B cell (primary cell): ENCODE measurements around the gene RPTOR. TPM values are rescaled to one million over a fixed set of nuclear protein-coding genes. Genes with fewer than 3 reads are reported as not detected.

Experiments used
- ATAC-seq: fragments of 200-7000 bp; cut with Tn5 transposase; one replicate; pipeline ENCODE4 v1.10.0; 2021; ENCODE audit warnings: low read depth, mild to moderate bottlenecking, moderate number of reproducible peaks, moderate library complexity
- CTCF ChIA-PET: fragments of 350-600 bp; sonication (Branson Sonifier 250); formaldehyde crosslinking; loops from one replicate; lab custom pipeline; 2021; ENCODE audit warnings: antibody characterized with exemption, inconsistent platforms; lab: Charles Lee
- POLR2A ChIA-PET: fragments of 350-600 bp; sonication (Branson Sonifier 250); formaldehyde crosslinking; loops from one replicate; lab custom pipeline; 2021; ENCODE audit warnings: antibody characterized with exemption; lab: Charles Lee
- DNase-seq: peaks from one replicate; pipeline ENCODE4 v3.0.0; 2013
- H2AFZ ChIP-seq: 2 replicates; pipeline ENCODE4 v1.6.1; 2012; ENCODE audit warnings: mild to moderate bottlenecking, low read depth, low read length; ENCODE audit not compliant: insufficient read depth, poor library complexity, severe bottlenecking
- H3K27ac ChIP-seq, 2 donors: 1 replicate in 1 of 2; 2 replicates in 1 of 2; pipeline ENCODE4 v1.5.1; 2012 to 2013; ENCODE audit warnings: low read length in 2 of 2, mild to moderate bottlenecking in 2 of 2, moderate library complexity in 1 of 2
- H3K27me3 ChIP-seq, 4 experiments: fragments of 200-600 bp in 1 of 4; sonication (generic) in 1 of 4; replicated peaks in 1 of 4; 1 replicate in 2 of 4; 2 replicates in 2 of 4; pipeline versions ENCODE4 v1.6.1 to v1.7.0; 2013 to 2016; ENCODE audit warnings: low read length in 3 of 4, mild to moderate bottlenecking in 2 of 4, mixed read lengths in 1 of 4, moderate library complexity in 1 of 4; ENCODE audit not compliant: insufficient read depth in 4 of 4, control insufficient read depth in 3 of 4; ENCODE audit errors: control extremely low read depth in 1 of 4
- H3K36me3 ChIP-seq, 2 experiments: replicated peaks in 1 of 2; 1 replicate in 1 of 2; 2 replicates in 1 of 2; pipeline versions ENCODE4 v1.6.1 to v1.7.1; 2013; ENCODE audit warnings: low read length in 1 of 2; ENCODE audit not compliant: insufficient read depth in 2 of 2, control insufficient read depth in 1 of 2; ENCODE audit errors: control extremely low read depth in 1 of 2, extremely low read depth in 1 of 2
- H3K4me1 ChIP-seq, 2 donors: fragments of 200-600 bp in 1 of 2; sonication (generic) in 1 of 2; 1 replicate in 1 of 2; 2 replicates in 1 of 2; pipeline versions ENCODE4 v1.5.1 to v1.6.1; 2013 to 2017; ENCODE audit warnings: low read length in 2 of 2; ENCODE audit not compliant: control insufficient read depth in 2 of 2, insufficient read depth in 2 of 2
- H3K4me2 ChIP-seq: replicated peaks from 2 replicates; pipeline ENCODE3; 2012; ENCODE audit warnings: mild to moderate bottlenecking, low read depth, low read length; ENCODE audit not compliant: poor library complexity, severe bottlenecking
- H3K4me3 ChIP-seq, 5 experiments: fragments of 200-600 bp in 1 of 5; sonication (generic) in 1 of 5; 1 replicate in 3 of 5; 2 replicates in 2 of 5; pipeline versions ENCODE4 v1.5.1 to v1.7.0; 2011 to 2016; ENCODE audit warnings: low read length in 4 of 5, mild to moderate bottlenecking in 4 of 5, low read depth in 2 of 5, control low read depth in 1 of 5, moderate library complexity in 1 of 5; ENCODE audit not compliant: insufficient read depth in 1 of 5; ENCODE audit errors: control extremely low read depth in 1 of 5, extremely low read depth in 1 of 5
- H3K79me2 ChIP-seq: fragments of 200-600 bp; sonication (generic); one replicate; pipeline ENCODE4 v1.6.0; 2016; ENCODE audit warnings: low read length; ENCODE audit not compliant: control insufficient read depth, insufficient read depth
- H3K9ac ChIP-seq: fragments of 200-600 bp; sonication (generic); 2 replicates; pipeline ENCODE4 v1.6.1; 2017; ENCODE audit warnings: mild to moderate bottlenecking, low read length, moderate library complexity
- H3K9me3 ChIP-seq, 3 donors: one replicate each; pipeline versions ENCODE4 v1.6.1 to v1.7.1; 2013; ENCODE audit warnings: low read length in 2 of 3; ENCODE audit not compliant: control insufficient read depth in 2 of 3, insufficient read depth in 1 of 3; ENCODE audit errors: control extremely low read depth in 1 of 3
- H4K20me1 ChIP-seq: 2 replicates; pipeline ENCODE4 v1.6.0; 2012; ENCODE audit warnings: mild to moderate bottlenecking, low read length; ENCODE audit not compliant: insufficient read depth, control insufficient read depth, poor library complexity, severe bottlenecking
- H3K27ac Mint-ChIP-seq: one replicate; pipeline ENCODE4 v1.8.0; 2021; ENCODE audit warnings: mixed read lengths
- H3K27me3 Mint-ChIP-seq: one replicate; pipeline ENCODE4 v1.8.0; 2021; ENCODE audit warnings: mixed read lengths
- H3K4me1 Mint-ChIP-seq: one replicate; pipeline ENCODE4 v1.8.0; 2021; ENCODE audit warnings: mixed read lengths
- H3K4me3 Mint-ChIP-seq: one replicate; pipeline ENCODE4 v1.8.0; 2021; ENCODE audit warnings: mixed read lengths
- H3K9me3 Mint-ChIP-seq: one replicate; pipeline ENCODE4 v1.8.0; 2022; ENCODE audit warnings: mixed read lengths; ENCODE audit not compliant: insufficient read depth
- CTCF ChIP-seq: fragments of 200-600 bp; IDR thresholded peaks from one replicate; pipeline ENCODE4 v1.8.0; 2022; ENCODE audit warnings: antibody characterized with exemption, mild to moderate bottlenecking
- EZH2 ChIP-seq: IDR thresholded peaks from 2 replicates; pipeline ENCODE4 v1.6.1; 2012; ENCODE audit warnings: borderline replicate concordance, low read depth, mild to moderate bottlenecking, moderate library complexity, low read length; ENCODE audit not compliant: insufficient read depth, poor library complexity, severe bottlenecking
- WGBS: methylation state at CpG from one replicate; pipeline ENCODE4 v1.1.5; 2013; ENCODE audit warnings: missing lambda C conversion rate; ENCODE audit not compliant: insufficient coverage; 5-methylcytosine and 5-hydroxymethylcytosine counted together
- intact Hi-C: fragments of 100-400 bp; cut with micrococcal nuclease; formaldehyde crosslinking; loops from one replicate; pipeline ENCODE4 v1.10.0; 2022
- polyA plus RNA-seq: library from polyadenylated mRNA; depleted of rRNA; stranded (reverse); fragments of >200 nt; gene quantifications from 2 replicates; pipeline ENCODE4 v1.2.3, GENCODE V29; 2012
- total RNA-seq, 2 donors: library from RNA; stranded (reverse); fragments of 120-200 nt in 1 of 2; gene quantifications; 1 replicate in 1 of 2; 2 replicates in 1 of 2; pipeline versions ENCODE4 v1.2.3 to v1.2.4, GENCODE V29; 2013 to 2022

Gene RPTOR
- total and polyA plus RNA-seq, 2 donors (not counting 1 experiment from before 2014, with no cell fraction given), result 13.4 to 58.8 TPM

GRCh38 chr17:80878876-80879722 lies 334.5 kb downstream of the RPTOR start:
- no peak overlapping the region for H3K4me3 Mint-ChIP-seq
- Histone ChIP-seq H3K27ac (no peak overlapping the region), H3K4me1 (peaks cover 17 to 22% of the 10 kb centered on the region in 2 donors), H3K79me2 (no peaks in the 10 kb centered on the region), H3K27me3 (no peaks in the 10 kb centered on the region), H3K9me3 (no peaks in the 10 kb centered on the region), H4K20me1 (no peaks in the 10 kb centered on the region), H3K4me2 (no peak overlapping the region), H3K4me3 (no peak overlapping the region), H3K9ac (no peak overlapping the region), H3K36me3 (peaks cover 0 to 37% of the 10 kb centered on the region in 2 experiments), H2AFZ (no peak overlapping the region)
- 98% methylated on average over 29 of the region's 31 CpGs for WGBS
- H3K27me3 Mint-ChIP-seq, result no peaks in the 10 kb centered on the region
- no peaks in the 10 kb centered on the region for H3K9me3 Mint-ChIP-seq
- TF ChIP-seq EZH2 (no peak), CTCF (no peak)
- ChIA-PET CTCF (interaction anchor here (1.9 kb wide), 1 partner anchor 31 kb away, joined by 9 read pairs; no protein-coding TSS in a partner anchor), POLR2A (no interaction called here)
- H3K27ac Mint-ChIP-seq, result no peak overlapping the region
- DNase-seq, result no peak
- no peak for ATAC-seq
- intact Hi-C loops, result no loop called here
- peaks cover 22% of the 10 kb centered on the region for H3K4me1 Mint-ChIP-seq
